K562 (cell line): ENCODE measurements around the gene CFDP1. TPM values are rescaled to one million over a fixed set of nuclear protein-coding genes. Genes with fewer than 3 reads are reported as not detected.

Experiments used
- ATAC-seq: fragments of 200-7000 bp; cut with Tn5 transposase; 3 replicates; pipeline ENCODE4 v1.9.1; 2020; ENCODE audit warnings: moderate library complexity
- BruUV-seq: library from RNA; stranded (reverse); fragments of 400-500 nt; replicated peaks from 2 replicates; lab custom pipeline; 2021; lab: Mats Ljungman, UMichigan
- CTCF ChIA-PET: fragments of 300-600 bp; formaldehyde crosslinking; extraction: SDS; loops from one replicate; lab custom pipeline; 2021; ENCODE audit warnings: low intra/inter-chr PET ratio; lab: Yijun Ruan, JAX
- POLR2A ChIA-PET: fragments of 300-600, 350-650 bp; sonication (Branson Sonifier 250); formaldehyde crosslinking; extraction: SDS; loops from one replicate; lab custom pipeline; 2021; ENCODE audit warnings: antibody characterized with exemption, inconsistent platforms; lab: Yijun Ruan, JAX
- DNase-seq, 4 experiments: peaks; one replicate each; pipeline versions ENCODE4 v3.0.0 to v3.0.0-alpha.2; 2011 to 2018; ENCODE audit warnings: low spot score in 3 of 4, mixed read lengths in 3 of 4; ENCODE audit errors: extremely low read depth in 1 of 4
- FAIRE-seq: peaks from 2 replicates; lab custom pipeline; 2011; peaks lifted over from hg19 to GRCh38; lab: Jason Lieb, UNC
- H2AFZ ChIP-seq: 2 replicates; pipeline ENCODE4 v1.6.0; 2011; ENCODE audit warnings: low read depth, low read length, control low read depth, inconsistent platforms
- H3K27ac ChIP-seq: fragments of 200-600 bp; 3 replicates; pipeline ENCODE4 v1.8.0; 2011; ENCODE audit warnings: low read depth, mild to moderate bottlenecking, control low read depth, inconsistent platforms, low read length, moderate library complexity, mixed read lengths; ENCODE audit errors: extremely low read depth
- H3K27me3 ChIP-seq, 2 experiments: fragments of 300-600 bp in 1 of 2; 2 replicates in 1 of 2; 3 replicates in 1 of 2; pipeline versions ENCODE4 v1.6.0 to v1.8.0; 2011; ENCODE audit warnings: inconsistent platforms in 2 of 2, low read length in 2 of 2, mild to moderate bottlenecking in 1 of 2, mixed read lengths in 1 of 2, moderate library complexity in 1 of 2; ENCODE audit not compliant: control insufficient read depth in 2 of 2, insufficient read depth in 2 of 2
- H3K36me3 ChIP-seq: fragments of 300-600 bp; 3 replicates; pipeline ENCODE4 v1.8.0; 2011; ENCODE audit warnings: mild to moderate bottlenecking, low read length, inconsistent platforms; ENCODE audit not compliant: control insufficient read depth, insufficient read depth
- H3K4me1 ChIP-seq, 2 experiments: fragments of 200-600 bp in 1 of 2; replicated peaks in 1 of 2; 2 replicates in 1 of 2; 3 replicates in 1 of 2; pipeline versions ENCODE4 v1.5.1 to v1.8.0; 2011; ENCODE audit warnings: inconsistent platforms in 2 of 2, low read length in 2 of 2, mild to moderate bottlenecking in 1 of 2, mixed read lengths in 1 of 2, moderate library complexity in 1 of 2; ENCODE audit not compliant: control insufficient read depth in 2 of 2, insufficient read depth in 2 of 2
- H3K4me2 ChIP-seq: 2 replicates; pipeline ENCODE4 v1.6.1; 2011; ENCODE audit warnings: low read length, control low read depth, inconsistent platforms, mixed read lengths; ENCODE audit not compliant: insufficient read depth
- H3K4me3 ChIP-seq: fragments of 200-600 bp; sonication (generic), shearing (Covaris generic); 2 replicates; pipeline ENCODE4 v1.5.1; 2016; ENCODE audit warnings: control low read depth, inconsistent platforms
- H3K79me2 ChIP-seq: fragments of 200-600 bp; 3 replicates; pipeline ENCODE4 v1.8.0; 2011; ENCODE audit warnings: low read length, inconsistent platforms; ENCODE audit not compliant: control insufficient read depth, insufficient read depth
- H3K9ac ChIP-seq, 2 experiments: 2 replicates each; pipeline versions ENCODE4 v1.6.0 to v1.6.1; 2011; ENCODE audit warnings: low read depth in 2 of 2, low read length in 2 of 2, control low read depth in 1 of 2, inconsistent platforms in 1 of 2, mild to moderate bottlenecking in 1 of 2, mixed read lengths in 1 of 2; ENCODE audit not compliant: insufficient read depth in 1 of 2
- H3K9me1 ChIP-seq: one replicate; pipeline ENCODE4 v1.6.0; 2011; ENCODE audit warnings: inconsistent platforms, mild to moderate bottlenecking, low read length, moderate library complexity; ENCODE audit not compliant: control insufficient read depth, insufficient read depth
- H3K9me3 ChIP-seq: replicated peaks from 2 replicates; pipeline ENCODE4 v1.5.1; 2011; ENCODE audit warnings: low read depth, low read length, inconsistent platforms; ENCODE audit not compliant: control insufficient read depth, insufficient read depth
- H4K20me1 ChIP-seq: replicated peaks from 2 replicates; pipeline ENCODE4 v1.6.1; 2011; ENCODE audit warnings: low read length, inconsistent platforms, mixed read lengths; ENCODE audit not compliant: control insufficient read depth, insufficient read depth
- HOXB6 ChIP-seq: fragments of 250-450 bp; sonication (Bioruptor Pico); IDR thresholded peaks from 2 replicates; pipeline ENCODE4 v1.5.1; 2022; ENCODE audit warnings: mild to moderate bottlenecking, borderline replicate concordance
- KLF16 ChIP-seq: IDR thresholded peaks from 2 replicates; pipeline ENCODE4 v1.6.1; 2016; ENCODE audit warnings: antibody characterized with exemption
- RAD21 ChIP-seq, 2 experiments: fragments of 250-450 bp in 1 of 2; fragments of 450-650 bp in 1 of 2; sonication (Bioruptor Pico) in 1 of 2; formaldehyde crosslinking in 1 of 2; IDR thresholded peaks in 1 of 2; conservative IDR thresholded peaks in 1 of 2; 2 replicates each; pipeline versions ENCODE4 v1.4.0 to v1.8.0; 2020 to 2022; ENCODE audit warnings: mild to moderate bottlenecking in 2 of 2, moderate library complexity in 1 of 2
- SMC3 ChIP-seq: conservative IDR thresholded peaks from 2 replicates; pipeline ENCODE4 v1.6.1; 2011; ENCODE audit warnings: low read depth, low read length, improper control_type of control experiment; ENCODE audit not compliant: insufficient read depth
- SRSF9 ChIP-seq: fragments of 200-400 bp; formaldehyde crosslinking; IDR thresholded peaks from 2 replicates; pipeline ENCODE4 v1.6.1; 2017; ENCODE audit warnings: low read depth, low read length, borderline replicate concordance
- WGBS: fragments of 100-300 bp; shearing (Covaris generic); methylation state at CpG from one replicate; pipeline ENCODE4 v1.1.6; 2016; ENCODE audit warnings: low coverage, mixed read lengths; ENCODE audit not compliant: insufficient coverage; ENCODE audit errors: missing lambda C conversion rate; 5-methylcytosine and 5-hydroxymethylcytosine counted together
- in situ Hi-C: fragments of 300-500 bp; cut with MboI; formaldehyde crosslinking; loops from 4 replicates; pipeline ENCODE4 v1.15.0; 2018; ENCODE audit warnings: inconsistent platforms, mixed read lengths
- intact Hi-C: fragments of 100-400 bp; cut with micrococcal nuclease; formaldehyde crosslinking; loops from 2 replicates; pipeline ENCODE4 v1.14.2; 2022
- polyA plus RNA-seq, 8 experiments: library from polyadenylated mRNA; depleted of rRNA in 4 of 8; stranded (reverse) in 5 of 8; unstranded in 3 of 8; fragments of >200 nt; fragmentation: Nextera tagmentation in 2 of 8; fragmentation: Illumina TruSeq in 1 of 8; extraction: Ambion mirVana in 2 of 8; extraction: Trizol in 1 of 8; gene quantifications; 2 replicates each; pipeline versions ENCODE4 v1.2.1 to v1.2.3, GENCODE V29; 2011 to 2014; ENCODE audit warnings: inconsistent platforms in 1 of 8, missing spikeins in 1 of 8
- total RNA-seq, 7 experiments: library from RNA; depleted of rRNA in 6 of 7; stranded (reverse); fragments of >200 nt in 6 of 7; fragmentation: Illumina TruSeq in 2 of 7; extraction: Trizol in 2 of 7; gene quantifications; 2 replicates each; pipeline versions ENCODE4 v1.2.1 to v1.2.3, GENCODE V29; 2011 to 2021; ENCODE audit warnings: low replicate concordance in 1 of 7
- TF ChIP-seq, protein P1 (sequence below), 3 experiments: IDR thresholded peaks in 2 of 3; conservative IDR thresholded peaks in 1 of 3; 2 replicates each; pipeline ENCODE4 v1.5.1; 2011 to 2012; ENCODE audit warnings: low read length in 3 of 3, mild to moderate bottlenecking in 3 of 3, control low read depth in 2 of 3, improper control_type of control experiment in 1 of 3, inconsistent platforms in 1 of 3, low read depth in 1 of 3, mixed read lengths in 1 of 3, moderate library complexity in 1 of 3; ENCODE audit not compliant: insufficient read depth in 2 of 3

The CFDP1 gene
- total and polyA plus RNA-seq, 9 of the 15 experiments (the other 6 are each of a cell fraction or from before 2014, with no cell fraction given) = 31.5 to 78.4 (median 61.7) TPM

- Histone ChIP-seq H3K4me3 (no peak overlapping the region), H4K20me1 (no peaks in the 10 kb centered on the region), H3K27ac (no peak overlapping the region), H3K9me1 (no peaks in the 10 kb centered on the region), H3K79me2 (no peaks in the 10 kb centered on the region)
- peak; percentile 84 for FAIRE-seq
- TF ChIP-seq HOXB6 (no peak), SRSF9 (no peak), KLF16 (0 out of 2 replicates have a peak, but pooled peaks have one; percentile 16), SMC3 (peak; percentile 32; the same call in 1 of the 2 replicates), RAD21 (CRISPR knock-in tag; conservative IDR thresholded peaks at IDR 0.05 in 1 of 2, IDR thresholded peaks at IDR 0.05 in 1 of 2) (peak; percentile 48 to 62)
- TF ChIP-seq, protein P1, sequence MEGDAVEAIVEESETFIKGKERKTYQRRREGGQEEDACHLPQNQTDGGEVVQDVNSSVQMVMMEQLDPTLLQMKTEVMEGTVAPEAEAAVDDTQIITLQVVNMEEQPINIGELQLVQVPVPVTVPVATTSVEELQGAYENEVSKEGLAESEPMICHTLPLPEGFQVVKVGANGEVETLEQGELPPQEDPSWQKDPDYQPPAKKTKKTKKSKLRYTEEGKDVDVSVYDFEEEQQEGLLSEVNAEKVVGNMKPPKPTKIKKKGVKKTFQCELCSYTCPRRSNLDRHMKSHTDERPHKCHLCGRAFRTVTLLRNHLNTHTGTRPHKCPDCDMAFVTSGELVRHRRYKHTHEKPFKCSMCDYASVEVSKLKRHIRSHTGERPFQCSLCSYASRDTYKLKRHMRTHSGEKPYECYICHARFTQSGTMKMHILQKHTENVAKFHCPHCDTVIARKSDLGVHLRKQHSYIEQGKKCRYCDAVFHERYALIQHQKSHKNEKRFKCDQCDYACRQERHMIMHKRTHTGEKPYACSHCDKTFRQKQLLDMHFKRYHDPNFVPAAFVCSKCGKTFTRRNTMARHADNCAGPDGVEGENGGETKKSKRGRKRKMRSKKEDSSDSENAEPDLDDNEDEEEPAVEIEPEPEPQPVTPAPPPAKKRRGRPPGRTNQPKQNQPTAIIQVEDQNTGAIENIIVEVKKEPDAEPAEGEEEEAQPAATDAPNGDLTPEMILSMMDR (IDR thresholded peaks at IDR 0.05 in 2 of 3, conservative IDR thresholded peaks at IDR 0.05 in 1 of 3; ENCODE audit: insufficient read depth in 2 of 3, low read depth in 1 of 3, low read length in 3 of 3) = peak; percentile 12 to 77 (median 50); a peak in 4 of 6 replicates
- TF ChIP-seq, all 486 proteins: peak for 4
- peak; percentile 18 to 36 (median 22) for DNase-seq
- no peaks in the 10 kb centered on the region for H3K9me3 ChIP-seq
- WGBS = 35% methylated on average over 3 of the region's 3 CpGs
- H3K4me1 ChIP-seq = no peaks in the 10 kb centered on the region; a peak in 1 of 5 replicates
- BruUV-seq = no TSS peak
- H2AFZ ChIP-seq = no peak overlapping the region
- no peak overlapping the region for H3K9ac ChIP-seq
- intact Hi-C loops = loop anchor here (1.0 to 5.0 kb wide), 2 partner anchors 171 to 204 kb away; no protein-coding TSS in a partner anchor
- peak; percentile 63; the same call in 2 of the 3 replicates for ATAC-seq
- H3K36me3 ChIP-seq = peaks cover 23% of the 10 kb centered on the region; the same call in 1 of the 3 replicates
- H3K27me3 ChIP-seq = no peaks in the 10 kb centered on the region
- in situ Hi-C loops = no loop called here
- CTCF ChIA-PET = interaction anchor here (0.6 to 2.0 kb wide), 7 partner anchors 17 to 461 kb away, joined by 3 to 10 read pairs (median 3); partner anchors contain the start of gene BCAR1
- POLR2A ChIA-PET = no interaction called here
- H3K4me2 ChIP-seq = no peak overlapping the region
Measured at GRCh38 chr16:75402821-75403475, 30.4 kb downstream of the CFDP1 start.
